Vagina (tissue), 2 donors: Measurements from ENCODE around the gene C5AR2. TPM values are rescaled to one million over a fixed set of nuclear protein-coding genes. Genes with fewer than 3 reads are reported as not detected.

Source experiments
- DNase-seq, 2 donors: peaks; one replicate each; pipeline ENCODE4 v3.0.0-alpha.2; 2017; ENCODE audit errors: extremely low spot score in 2 of 2
- H3K27ac ChIP-seq: fragments of 200-600 bp; sonication (generic); one replicate; pipeline ENCODE4 v1.5.1; 2019
- H3K27me3 ChIP-seq: fragments of 200-600 bp; sonication (generic); one replicate; pipeline ENCODE4 v1.5.1; 2019
- H3K36me3 ChIP-seq, 2 donors: fragments of 200-600 bp; sonication (generic); one replicate each; pipeline ENCODE4 v1.5.1; 2017 to 2019
- H3K4me1 ChIP-seq: fragments of 200-600 bp; sonication (generic); one replicate; pipeline ENCODE4 v1.5.1; 2019
- H3K4me3 ChIP-seq, 2 donors: fragments of 200-600 bp; sonication (generic); 1 replicate in 1 of 2; 2 replicates in 1 of 2; pipeline ENCODE4 v1.5.1; 2016 to 2019
- H3K9me3 ChIP-seq: fragments of 200-600 bp; sonication (generic); one replicate; pipeline ENCODE4 v1.5.1; 2019
- POLR2A ChIP-seq, 2 donors: fragments of 450-650 bp; IDR thresholded peaks; one replicate each; pipeline ENCODE4 v1.6.1; 2017; ENCODE audit warnings: antibody characterized with exemption in 2 of 2, mild to moderate bottlenecking in 2 of 2, moderate library complexity in 2 of 2
- POLR2AphosphoS5 ChIP-seq, 2 donors: sonication (generic); formaldehyde crosslinking; IDR thresholded peaks; one replicate each; pipeline ENCODE4 v1.9.0; 2017; ENCODE audit warnings: antibody characterized with exemption in 2 of 2, mild to moderate bottlenecking in 2 of 2, low read depth in 1 of 2; ENCODE audit not compliant: insufficient read depth in 1 of 2
- intact Hi-C: fragments of 100-400 bp; cut with DNase I; formaldehyde crosslinking; loops from one replicate; pipeline ENCODE4 v1.15.1; 2023
- total RNA-seq: library from RNA; depleted of rRNA; stranded (reverse); fragments of >200 nt; gene quantifications from one replicate; pipeline ENCODE4 v1.2.3, GENCODE V29; 2016
- TF ChIP-seq, protein P1 (sequence below), 3 experiments: fragments of 450-650 bp in 2 of 3; fragments of 200-600 bp in 1 of 3; sonication (generic) in 1 of 3; IDR thresholded peaks; one replicate each; pipeline ENCODE4 v1.5.1; 2017 to 2019; ENCODE audit warnings: antibody characterized with exemption in 3 of 3, mild to moderate bottlenecking in 2 of 3, moderate library complexity in 2 of 3

Gene C5AR2
- total RNA-seq, 1 donor from 2014 or later, result 15.2 TPM

DNA sequence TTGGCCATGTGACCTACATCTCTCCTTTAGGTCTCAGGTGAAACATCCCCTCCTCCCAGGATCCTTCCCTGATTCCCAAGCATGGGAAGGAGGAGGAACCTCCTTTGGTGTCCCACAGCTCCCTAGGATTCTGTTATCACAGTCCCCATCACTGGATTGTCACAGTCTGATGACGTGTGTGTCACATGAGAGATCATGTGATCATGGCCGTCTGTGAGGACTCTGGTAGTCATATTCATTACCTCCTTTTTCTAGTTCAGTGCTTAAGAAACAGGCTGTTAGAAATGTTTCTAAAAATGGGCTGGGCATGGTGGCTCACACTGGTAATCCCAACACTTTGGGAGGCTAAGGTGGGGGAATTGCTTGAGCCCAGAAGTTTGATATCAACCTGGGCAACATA lies 20.1 kb downstream of the C5AR2 start:
- H3K4me1 ChIP-seq, result peaks cover 14% of the 10 kb centered on the region
- no peaks in the 10 kb centered on the region for H3K27me3 ChIP-seq
- no peaks in the 10 kb centered on the region for H3K9me3 ChIP-seq
- intact Hi-C loops, result no loop called here
- DNase-seq, result no peak
- peaks cover 0 to 41% of the 10 kb centered on the region in 2 donors for H3K36me3 ChIP-seq
- TF ChIP-seq, protein P1, sequence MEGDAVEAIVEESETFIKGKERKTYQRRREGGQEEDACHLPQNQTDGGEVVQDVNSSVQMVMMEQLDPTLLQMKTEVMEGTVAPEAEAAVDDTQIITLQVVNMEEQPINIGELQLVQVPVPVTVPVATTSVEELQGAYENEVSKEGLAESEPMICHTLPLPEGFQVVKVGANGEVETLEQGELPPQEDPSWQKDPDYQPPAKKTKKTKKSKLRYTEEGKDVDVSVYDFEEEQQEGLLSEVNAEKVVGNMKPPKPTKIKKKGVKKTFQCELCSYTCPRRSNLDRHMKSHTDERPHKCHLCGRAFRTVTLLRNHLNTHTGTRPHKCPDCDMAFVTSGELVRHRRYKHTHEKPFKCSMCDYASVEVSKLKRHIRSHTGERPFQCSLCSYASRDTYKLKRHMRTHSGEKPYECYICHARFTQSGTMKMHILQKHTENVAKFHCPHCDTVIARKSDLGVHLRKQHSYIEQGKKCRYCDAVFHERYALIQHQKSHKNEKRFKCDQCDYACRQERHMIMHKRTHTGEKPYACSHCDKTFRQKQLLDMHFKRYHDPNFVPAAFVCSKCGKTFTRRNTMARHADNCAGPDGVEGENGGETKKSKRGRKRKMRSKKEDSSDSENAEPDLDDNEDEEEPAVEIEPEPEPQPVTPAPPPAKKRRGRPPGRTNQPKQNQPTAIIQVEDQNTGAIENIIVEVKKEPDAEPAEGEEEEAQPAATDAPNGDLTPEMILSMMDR (IDR thresholded peaks at IDR 0.05), result no peak
- TF ChIP-seq POLR2A (IDR thresholded peaks at IDR 0.05) (no peak), POLR2AphosphoS5 (IDR thresholded peaks at IDR 0.05; ENCODE audit: insufficient read depth in 1 of 2, low read depth in 1 of 2) (no peak)
- H3K27ac ChIP-seq, result no peak overlapping the region
- no peak overlapping the region for H3K4me3 ChIP-seq

DNA sequence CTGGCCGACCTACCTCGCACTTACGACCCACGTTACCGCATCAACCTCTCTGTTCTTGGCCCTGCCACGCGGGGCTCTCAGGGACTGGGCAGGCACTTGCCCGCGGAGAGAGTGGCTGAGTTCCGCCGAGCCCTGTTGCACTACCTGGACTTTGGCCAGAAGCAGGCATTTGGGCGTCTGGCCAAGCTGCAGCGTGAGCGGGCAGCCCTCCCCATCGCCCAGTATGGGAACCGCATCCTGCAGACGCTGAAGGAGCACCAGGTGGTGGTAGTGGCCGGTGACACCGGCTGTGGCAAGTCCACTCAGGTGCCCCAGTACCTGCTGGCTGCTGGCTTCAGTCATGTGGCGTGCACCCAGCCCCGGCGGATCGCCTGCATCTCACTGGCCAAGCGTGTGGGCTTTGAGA lies 21.3 kb downstream of the C5AR2 start:
- H3K36me3 ChIP-seq, result peaks cover 0 to 53% of the 10 kb centered on the region in 2 donors
- H3K4me3 ChIP-seq, result no peak overlapping the region
- H3K27ac ChIP-seq, result no peak overlapping the region
- H3K4me1 ChIP-seq, result peaks cover 14% of the 10 kb centered on the region
- no peaks in the 10 kb centered on the region for H3K27me3 ChIP-seq
- DNase-seq, result no peak
- intact Hi-C loops, result no loop called here
- no peaks in the 10 kb centered on the region for H3K9me3 ChIP-seq
- TF ChIP-seq POLR2AphosphoS5 (IDR thresholded peaks at IDR 0.05; ENCODE audit: insufficient read depth in 1 of 2, low read depth in 1 of 2), result no peak

DNA sequence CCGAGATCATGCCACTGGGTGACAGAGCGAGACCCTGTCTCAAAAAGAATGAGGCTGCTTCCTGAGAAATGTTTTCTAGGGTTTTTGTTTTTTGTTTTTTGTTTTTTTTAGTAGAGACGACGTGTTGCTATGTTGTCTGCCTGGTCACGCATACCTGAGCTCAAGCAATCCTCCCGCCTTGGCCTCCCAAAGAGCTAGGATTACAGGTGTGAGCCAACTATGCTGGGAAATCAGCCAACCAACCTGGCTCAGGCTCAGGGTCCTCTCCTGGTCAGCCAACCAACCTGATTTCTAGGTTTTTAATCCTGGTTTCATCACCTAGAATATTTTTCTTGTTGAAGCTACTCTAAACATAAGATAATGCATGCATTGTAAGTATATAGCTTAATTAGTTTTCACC lies 24.9 kb downstream of the C5AR2 start:
- Histone ChIP-seq H3K36me3 (peaks cover 0 to 88% of the 10 kb centered on the region in 2 donors), H3K27ac (no peak overlapping the region), H3K27me3 (no peaks in the 10 kb centered on the region), H3K9me3 (no peaks in the 10 kb centered on the region), H3K4me1 (no peaks in the 10 kb centered on the region), H3K4me3 (no peak overlapping the region)
- DNase-seq, result no peak
- TF ChIP-seq, protein P1 (IDR thresholded peaks at IDR 0.05), result no peak
- TF ChIP-seq POLR2AphosphoS5 (IDR thresholded peaks at IDR 0.05; ENCODE audit: insufficient read depth in 1 of 2, low read depth in 1 of 2) (no peak), POLR2A (IDR thresholded peaks at IDR 0.05) (no peak)
- intact Hi-C loops, result no loop called here

DNA sequence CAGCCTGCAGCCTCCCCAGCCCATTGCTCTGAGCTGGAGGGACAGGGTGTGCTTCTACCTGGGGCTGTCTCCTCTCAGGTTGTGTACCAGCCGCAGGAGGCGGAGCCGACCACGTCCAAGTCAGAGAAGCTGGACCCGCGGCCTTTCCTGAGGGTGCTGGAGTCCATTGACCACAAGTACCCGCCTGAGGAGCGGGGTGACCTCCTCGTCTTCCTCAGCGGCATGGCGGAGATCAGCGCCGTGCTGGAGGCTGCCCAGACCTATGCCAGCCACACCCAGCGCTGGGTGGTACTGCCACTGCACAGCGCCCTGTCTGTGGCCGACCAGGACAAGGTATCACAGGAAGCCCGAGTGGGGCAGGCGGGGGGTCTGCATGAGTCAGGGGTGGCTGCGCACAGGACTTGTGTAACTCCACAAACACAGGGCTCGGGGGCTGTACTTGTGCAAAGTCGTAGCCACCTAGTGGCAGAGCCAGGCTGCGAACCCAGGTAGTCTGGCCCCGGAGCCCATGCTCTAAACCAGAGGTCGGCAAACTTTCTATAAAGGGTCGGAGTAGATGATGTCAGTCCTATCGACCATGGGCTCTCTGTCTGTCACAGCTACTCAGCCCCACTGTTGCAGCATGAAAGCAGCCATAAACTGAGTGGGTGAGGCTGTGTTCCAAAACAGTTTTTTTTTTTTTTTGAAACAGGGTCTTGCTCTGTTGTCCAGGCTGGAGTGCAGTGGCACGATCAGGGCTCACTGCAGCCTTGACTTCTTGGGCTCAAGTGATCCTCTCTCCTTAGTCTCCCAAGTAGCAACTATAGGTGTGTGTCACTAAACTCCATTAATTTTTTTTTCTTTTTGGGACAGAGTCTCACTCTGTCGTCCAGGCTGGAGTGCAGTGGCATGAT lies 26.1 kb downstream of the C5AR2 start:
- no peak for TF ChIP-seq POLR2A (IDR thresholded peaks at IDR 0.05)
- TF ChIP-seq, protein P1 (IDR thresholded peaks at IDR 0.05), result no peak
- Histone ChIP-seq H3K4me1 (no peaks in the 10 kb centered on the region), H3K36me3 (peaks cover 0 to 93% of the 10 kb centered on the region in 2 donors), H3K9me3 (no peaks in the 10 kb centered on the region), H3K4me3 (no peak overlapping the region), H3K27me3 (no peaks in the 10 kb centered on the region), H3K27ac (no peak overlapping the region)
- intact Hi-C loops, result no loop called here
- no peak for DNase-seq

DNA sequence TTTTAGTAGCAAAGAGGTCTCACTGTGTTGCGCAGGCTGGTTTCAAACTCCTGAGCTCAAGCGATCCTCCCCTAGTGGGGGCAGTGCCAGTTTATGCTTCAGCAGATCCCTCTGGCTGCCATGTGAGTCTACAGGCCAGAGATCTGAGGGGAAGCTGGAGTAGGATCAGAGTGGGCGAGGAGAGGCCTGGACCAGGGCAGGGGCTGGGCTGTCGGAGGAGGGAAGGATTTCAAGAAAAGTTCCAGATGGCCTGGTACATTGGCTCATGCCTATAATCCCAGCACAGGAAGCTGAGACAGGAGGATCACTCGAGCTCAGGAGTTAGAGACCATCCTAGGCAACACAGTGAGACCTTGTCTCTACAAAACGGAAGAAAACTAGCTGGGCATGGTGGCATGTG lies 27.0 kb downstream of the C5AR2 start:
- H3K27me3 ChIP-seq, result no peaks in the 10 kb centered on the region
- intact Hi-C loops, result no loop called here
- TF ChIP-seq POLR2A (IDR thresholded peaks at IDR 0.05) (no peak), POLR2AphosphoS5 (IDR thresholded peaks at IDR 0.05; ENCODE audit: insufficient read depth in 1 of 2, low read depth in 1 of 2) (no peak)
- TF ChIP-seq, protein P1 (IDR thresholded peaks at IDR 0.05), result no peak
- H3K4me1 ChIP-seq, result no peaks in the 10 kb centered on the region
- no peak for DNase-seq
- H3K27ac ChIP-seq, result no peak overlapping the region
- H3K4me3 ChIP-seq, result no peak overlapping the region
- H3K36me3 ChIP-seq, result peaks cover 0 to 95% of the 10 kb centered on the region in 2 donors
- no peaks in the 10 kb centered on the region for H3K9me3 ChIP-seq
